Dermis microvascular lymphatic vessel endothelial cell (primary cell): ENCODE measurements around the gene RMI2. TPM values are rescaled to one million over a fixed set of nuclear protein-coding genes. Genes with fewer than 3 reads are reported as not detected.
"Not testable (repeated sequence)": the region's sequence is repeated elsewhere in the genome, so short reads cannot be mapped to it uniquely, and the experiment has no call there.

Experiments used
- DNase-seq, 2 donors: peaks; one replicate each; pipeline versions ENCODE4 v3.0.0 to v3.0.0-alpha.2; 2010; ENCODE audit warnings: low read depth in 2 of 2
- total RNA-seq: library from RNA; depleted of rRNA; stranded (reverse); fragments of >200 nt; gene quantifications from 2 replicates; pipeline ENCODE4 v1.2.1, GENCODE V29; 2014

RMI2 gene
- total RNA-seq = 3.7 and 6.7 TPM in 2 replicates

DNA sequence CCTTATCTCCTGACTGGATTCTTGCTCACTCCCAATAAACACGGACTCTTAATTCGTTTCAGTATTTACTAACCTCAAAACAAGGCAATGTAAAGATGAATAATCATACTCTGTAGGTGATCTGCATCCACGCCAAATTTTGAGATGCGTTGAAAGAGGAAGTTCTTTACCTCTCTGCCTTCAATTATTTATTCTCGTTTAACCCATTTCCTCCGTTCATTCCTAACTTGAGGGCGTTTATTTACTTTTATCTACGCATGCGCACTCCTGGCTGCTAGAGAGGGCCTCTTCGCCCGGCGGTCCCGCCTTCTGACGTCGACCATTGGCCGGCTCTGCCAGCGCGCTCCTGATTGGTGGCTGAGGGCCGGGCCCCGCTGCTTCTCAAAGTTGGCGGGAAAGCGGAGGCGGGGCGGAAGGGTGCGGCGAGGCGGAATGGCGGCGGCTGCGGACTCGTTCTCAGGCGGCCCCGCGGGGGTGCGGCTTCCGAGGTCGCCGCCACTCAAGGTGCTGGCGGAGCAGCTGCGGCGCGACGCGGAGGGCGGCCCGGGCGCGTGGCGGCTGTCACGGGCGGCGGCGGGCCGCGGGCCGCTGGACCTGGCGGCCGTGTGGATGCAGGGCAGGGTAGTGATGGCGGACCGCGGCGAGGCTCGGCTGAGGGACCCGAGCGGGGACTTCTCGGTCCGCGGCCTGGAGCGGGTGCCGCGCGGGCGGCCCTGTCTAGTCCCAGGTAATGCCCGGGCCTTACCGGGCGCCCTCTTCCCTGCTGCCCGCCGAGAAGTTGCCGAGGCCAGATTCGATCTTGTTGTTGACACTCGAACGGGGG is at the start of gene RMI2:
RMI2 (plus strand) TSS at position 420 of the 823 bp plus-strand sequence; CDS start at position 433, 13 bp downstream.
- DNase-seq = peak; percentile 83 to 95

DNA sequence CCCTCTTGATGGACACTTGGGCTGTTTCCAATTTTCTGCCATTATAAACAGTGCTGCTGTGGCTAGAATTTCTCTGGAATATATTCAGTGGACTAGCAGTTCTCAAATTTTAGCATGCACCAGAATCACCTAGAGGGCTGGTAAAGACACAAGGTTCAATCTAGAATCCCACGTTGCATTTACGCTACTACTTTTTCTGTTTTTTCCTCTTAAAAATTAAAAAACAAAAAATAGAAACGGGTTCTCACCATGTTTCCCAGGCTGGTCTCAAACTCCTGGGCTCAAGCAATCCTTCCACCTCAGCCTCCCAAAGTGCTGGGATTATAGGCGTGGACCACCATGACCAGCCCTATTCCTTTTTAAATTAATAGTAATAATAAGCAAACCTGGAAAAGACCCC is 49.6 kb upstream of the RMI2 start:
- DNase-seq = no peak

DNA sequence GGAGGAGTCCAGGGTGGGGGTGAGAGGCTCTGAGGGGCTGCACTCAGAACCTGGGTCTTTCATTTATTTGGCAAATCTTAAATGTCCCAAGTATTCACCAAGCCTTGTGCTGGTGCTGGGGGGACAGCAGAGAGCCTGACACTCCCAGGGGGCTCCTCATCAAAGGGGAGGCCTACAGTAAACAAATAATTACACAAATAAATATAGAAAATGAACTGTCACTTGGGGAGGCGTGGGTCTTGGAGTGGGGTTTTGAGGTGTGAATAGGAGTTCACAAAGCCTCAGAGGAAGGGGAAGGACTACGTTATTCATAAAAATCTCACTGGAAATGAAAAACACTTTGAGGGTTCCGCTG is 48.9 kb upstream of the RMI2 start:
- DNase-seq = no peak

DNA sequence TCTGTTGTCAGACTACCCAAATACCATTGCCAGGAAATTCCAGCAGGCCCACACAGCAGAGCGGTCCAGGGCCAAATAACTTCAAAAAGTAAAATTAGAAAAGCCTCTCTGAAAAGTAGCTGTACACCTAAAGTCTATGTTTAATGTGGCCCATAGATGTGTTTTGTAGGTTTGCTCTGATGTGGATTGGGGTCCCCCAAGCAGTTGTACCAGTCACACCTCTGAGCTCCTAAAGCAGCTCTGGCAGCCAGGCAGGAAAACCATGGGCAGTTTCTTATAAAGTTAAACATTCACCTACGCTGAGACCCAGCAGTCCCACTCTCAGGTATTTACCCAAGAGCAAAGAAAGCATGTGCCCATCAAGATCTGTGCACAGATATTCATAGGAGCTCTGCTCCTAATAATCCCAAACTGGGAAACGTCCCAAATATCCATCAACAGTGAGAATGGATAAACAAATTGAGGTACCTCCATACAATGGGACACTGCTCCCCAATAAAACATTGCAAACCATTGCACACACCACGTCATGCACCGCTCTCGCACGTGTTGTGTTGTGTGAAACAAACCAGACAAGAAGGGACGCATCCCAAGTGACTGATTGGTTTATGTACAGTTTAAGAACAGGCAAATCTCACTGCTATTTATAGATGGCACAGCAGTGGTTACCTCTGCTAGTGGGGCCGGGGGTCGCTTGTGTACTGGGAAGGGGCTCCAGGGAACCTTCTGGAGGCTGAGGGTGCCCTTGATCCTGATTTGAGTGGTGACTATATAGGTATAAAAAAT is 48.4 kb upstream of the RMI2 start:
- DNase-seq = no peak

DNA sequence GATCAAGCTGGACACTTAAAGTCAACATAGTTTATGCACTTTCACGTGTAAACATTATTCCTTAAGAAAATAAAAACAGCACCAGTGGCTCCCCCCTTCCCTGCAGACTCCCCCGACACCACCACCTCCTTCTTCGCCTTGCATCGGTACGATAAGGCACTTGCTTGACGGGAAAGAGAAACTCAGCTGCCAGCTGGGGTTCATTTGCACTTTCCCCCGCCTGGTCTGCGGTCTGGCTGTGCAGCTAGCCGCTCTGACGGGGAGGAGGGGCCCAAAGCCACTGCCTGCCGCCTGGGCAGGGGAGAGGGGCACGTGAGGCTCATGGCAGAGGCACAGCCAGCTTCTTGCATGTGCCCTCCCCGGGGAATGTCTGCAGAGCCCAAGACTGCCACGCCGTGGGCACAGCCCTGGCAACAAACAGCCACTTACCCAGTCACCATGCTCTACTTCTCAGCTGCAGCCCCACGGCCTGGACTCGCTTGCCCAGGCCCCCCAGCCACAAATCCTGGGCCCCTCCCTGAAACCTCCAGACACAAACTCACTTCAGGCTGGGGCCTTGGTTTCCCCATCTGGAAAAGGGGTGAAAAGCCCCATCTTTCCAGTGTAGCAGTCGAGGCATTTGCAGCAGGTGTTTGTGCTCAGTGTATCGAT is 47.6 kb upstream of the RMI2 start:
- no peak for DNase-seq

DNA sequence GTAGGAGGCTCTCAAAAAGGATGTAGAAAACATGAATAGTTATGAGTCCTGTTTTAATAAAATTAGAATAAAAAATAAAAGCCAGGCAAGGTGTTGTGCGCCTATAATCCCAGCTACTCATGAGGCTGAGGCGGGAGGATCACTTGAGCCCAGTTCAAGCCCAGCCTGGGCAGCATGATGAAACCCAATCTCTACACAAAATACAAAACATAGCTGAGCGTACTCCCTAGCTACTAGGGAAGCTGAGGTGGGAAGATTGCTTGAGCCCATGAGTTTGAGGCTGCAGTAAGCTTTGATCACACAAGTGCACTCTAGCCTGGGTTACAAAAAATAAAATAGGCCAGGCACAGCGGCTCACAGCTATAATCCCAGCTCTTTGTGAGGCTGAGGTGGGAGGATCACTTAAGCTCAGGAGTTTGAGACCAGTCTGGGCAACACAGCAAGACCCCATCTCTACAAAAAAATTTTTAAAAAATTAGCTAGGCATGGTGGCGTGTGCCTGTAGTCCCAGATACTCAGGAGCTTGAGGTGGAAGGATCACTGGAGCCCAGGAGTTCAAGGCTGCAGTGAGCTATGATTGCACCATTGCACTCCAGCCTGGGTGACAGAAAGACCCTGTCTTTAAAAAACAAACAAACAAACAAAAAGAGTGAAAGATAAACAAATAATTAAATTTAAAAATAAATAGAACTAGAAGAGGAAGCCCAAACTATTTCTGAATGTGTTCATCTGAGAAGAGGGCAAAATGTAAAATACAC is 46.9 kb upstream of the RMI2 start:
- DNase-seq = no peak

DNA sequence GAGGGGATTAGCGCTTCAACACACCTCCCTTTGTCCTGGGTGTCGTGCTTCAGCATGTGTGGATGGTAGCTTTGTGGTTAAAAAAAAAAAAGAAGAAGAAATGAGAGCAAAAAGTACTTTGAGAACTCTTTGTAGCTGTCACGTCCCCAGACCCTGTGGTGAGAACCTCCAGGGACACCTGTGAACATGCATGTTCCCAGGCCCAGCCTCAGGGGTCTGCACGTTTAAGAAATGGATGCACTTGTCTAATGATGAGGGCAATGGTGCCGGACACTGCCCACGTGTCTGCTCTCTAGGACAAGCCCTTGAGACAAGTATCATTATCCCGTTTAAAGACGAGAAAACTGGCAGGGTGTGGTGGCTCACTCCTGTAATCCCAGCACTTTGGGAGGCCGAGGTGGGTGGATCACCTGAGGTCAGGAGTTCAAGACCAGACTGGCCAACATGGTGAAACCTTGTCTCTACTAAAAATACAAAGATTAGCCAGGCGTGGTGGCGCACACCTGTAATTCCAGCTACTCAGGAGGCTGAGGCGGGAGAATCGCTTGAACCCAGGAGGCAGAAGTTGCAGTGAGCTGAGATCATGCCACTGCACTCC is 46.2 kb upstream of the RMI2 start:
- DNase-seq = not testable (repeated sequence)

DNA sequence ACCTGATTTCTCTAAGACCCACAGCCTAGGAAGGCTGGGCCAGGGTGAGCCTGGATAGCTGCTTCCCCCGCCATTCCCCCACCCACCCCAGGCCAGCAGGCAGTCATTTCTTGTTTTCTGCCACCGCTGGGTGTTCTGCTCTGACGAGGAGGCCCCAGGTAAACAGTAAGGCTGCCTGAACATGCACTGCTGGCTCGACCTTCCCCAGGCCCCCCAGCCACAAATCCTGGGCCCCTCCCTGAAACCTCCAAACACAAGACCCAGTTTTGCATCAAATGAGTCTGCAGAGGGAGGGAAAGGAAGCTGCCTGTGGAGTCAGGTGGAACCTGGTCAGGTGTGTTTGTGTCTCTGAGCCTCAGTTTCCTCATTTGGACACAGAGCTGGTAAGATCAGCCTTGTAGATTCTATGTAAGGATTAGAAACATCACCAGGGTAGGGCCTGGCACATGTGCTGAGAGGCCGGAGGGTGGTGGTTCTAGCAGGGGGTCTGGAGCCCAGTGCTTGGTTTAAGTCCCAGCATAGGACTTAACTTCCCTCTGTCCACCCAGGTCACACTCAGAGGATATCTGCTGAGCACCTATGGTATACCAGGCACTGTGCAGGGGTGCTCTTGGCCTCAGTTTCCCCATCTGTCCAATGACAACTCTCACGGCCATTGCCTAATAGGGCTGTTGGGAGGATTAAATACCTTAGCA is 45.2 kb upstream of the RMI2 start:
- DNase-seq = no peak

DNA sequence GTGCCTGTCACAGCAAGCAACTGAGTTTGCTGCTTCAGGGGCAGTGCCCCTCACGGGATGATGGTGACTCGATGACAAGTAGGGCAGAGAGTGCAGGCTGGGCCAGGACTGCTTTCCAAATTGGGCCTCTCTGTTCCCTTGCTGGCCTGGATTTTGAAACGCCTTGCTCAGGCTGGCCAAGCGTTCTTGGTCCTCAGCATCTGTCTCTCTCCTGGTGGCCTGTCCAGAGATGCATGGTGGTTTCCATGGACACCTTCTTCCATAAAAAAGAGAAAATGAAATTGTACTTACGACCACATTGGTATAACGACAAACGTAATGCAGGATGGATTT is 44.7 kb upstream of the RMI2 start:
- DNase-seq = no peak

DNA sequence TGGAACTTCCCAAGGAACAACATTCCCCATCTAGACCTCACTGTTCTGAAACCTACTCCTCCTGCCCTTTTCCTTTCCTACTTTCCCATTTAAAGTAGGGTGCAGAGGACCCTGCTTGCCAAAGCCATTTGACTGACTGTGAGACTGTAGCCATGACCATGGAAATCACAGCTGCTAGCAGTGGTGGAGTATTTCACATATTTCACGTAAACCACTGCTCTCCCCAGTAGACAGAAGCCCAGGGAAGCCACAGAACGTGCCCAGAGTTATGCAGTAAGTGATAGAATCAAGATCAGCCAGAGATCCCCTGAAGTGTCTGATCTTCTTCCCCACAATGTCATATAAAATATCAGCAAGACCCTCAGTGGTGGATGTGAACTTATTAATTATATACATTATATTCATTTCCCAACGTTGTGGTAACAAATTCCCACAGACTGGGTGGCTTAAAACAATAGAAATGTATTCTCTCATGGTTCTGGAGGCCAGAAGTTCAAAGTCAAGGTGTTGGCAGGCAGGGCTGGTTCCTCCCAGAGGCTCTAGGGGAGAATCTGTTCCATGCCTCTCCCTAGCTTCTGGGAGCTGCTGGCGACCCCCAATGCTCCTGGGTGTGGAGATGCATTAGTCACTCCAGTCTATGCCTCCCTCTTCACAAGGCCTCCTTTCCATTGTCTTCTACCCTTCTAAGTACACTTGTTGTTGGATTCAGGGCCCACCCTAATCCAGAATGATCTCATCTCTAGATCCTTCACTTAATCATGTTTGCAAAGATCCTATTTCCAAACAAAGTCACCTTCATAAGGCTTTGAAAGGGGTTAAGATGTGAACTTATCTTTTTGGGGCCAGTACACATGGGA is 43.4 kb upstream of the RMI2 start:
- no peak for DNase-seq

DNA sequence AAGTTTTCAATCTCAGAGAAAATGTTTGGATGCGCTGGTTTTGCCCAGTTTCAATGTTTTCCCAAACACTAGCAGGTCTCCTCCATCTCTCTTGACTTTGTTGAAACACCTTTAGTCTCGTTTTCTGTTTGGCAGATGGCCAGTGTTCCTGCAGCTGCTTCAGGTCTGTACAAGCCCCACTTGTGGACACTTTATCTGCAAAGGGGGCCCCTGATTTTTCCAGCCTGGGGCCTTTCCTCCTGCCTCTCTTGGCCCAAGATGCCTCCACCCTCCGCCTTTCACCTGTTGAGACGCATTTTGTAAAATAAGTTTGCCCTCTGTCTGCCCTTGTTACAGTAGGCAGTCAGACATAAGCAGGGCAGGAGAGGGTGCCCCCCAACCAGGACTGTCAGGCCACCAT is 42.3 kb upstream of the RMI2 start:
- no peak for DNase-seq

DNA sequence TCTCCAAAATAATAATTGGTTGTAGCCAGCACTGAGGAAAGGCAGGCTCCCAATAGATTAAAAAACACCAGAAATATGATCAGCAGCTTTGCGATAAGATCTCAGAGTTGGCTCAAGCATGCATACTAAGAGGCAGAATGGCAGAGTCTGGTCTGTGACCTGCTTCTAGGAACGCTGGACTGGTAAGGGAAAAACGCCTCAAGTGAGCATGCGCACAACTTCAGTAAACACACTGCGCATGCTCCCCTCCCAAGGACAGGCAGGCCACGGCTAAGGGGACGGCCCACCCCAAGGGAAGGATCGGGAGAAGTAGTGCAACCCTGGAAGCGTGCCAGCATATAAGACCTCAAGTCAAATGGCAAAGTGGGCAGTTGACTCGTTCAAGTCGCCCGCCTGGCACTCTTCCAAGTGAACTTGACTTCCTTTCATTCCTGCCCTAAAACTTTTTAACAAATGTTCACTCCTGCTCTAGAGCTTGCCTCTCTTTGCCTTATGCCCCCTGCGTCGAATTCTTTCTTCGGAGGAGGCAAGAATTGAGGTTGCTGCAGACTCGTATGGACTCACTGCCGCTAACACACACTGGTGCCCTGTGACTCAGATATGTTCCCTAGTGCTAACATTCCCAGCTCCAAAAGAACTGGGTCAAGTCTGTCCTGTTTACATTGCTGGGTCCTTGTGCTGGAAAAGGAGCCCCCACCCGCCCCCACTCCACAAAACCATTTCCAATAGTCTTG is 41.7 kb upstream of the RMI2 start:
- no peak for DNase-seq

DNA sequence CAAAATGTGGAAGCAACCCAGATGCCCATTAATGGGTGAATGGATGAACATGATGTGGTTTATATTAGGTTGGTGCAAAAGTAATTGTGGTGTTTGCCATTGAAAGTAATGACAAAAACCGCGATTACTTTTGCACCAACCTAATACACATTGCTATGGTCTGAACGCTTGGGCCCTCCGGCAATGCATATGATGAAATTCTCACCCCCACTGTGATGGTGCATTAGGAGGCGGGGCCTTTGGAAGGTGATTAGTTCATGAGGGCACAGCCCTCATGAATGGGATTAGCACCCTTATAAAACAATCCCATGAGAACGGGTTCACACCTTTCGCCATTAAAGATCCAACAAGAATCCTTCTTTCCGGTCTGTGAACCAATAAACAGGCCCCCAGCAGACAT is 38.9 kb upstream of the RMI2 start:
- no peak for DNase-seq

DNA sequence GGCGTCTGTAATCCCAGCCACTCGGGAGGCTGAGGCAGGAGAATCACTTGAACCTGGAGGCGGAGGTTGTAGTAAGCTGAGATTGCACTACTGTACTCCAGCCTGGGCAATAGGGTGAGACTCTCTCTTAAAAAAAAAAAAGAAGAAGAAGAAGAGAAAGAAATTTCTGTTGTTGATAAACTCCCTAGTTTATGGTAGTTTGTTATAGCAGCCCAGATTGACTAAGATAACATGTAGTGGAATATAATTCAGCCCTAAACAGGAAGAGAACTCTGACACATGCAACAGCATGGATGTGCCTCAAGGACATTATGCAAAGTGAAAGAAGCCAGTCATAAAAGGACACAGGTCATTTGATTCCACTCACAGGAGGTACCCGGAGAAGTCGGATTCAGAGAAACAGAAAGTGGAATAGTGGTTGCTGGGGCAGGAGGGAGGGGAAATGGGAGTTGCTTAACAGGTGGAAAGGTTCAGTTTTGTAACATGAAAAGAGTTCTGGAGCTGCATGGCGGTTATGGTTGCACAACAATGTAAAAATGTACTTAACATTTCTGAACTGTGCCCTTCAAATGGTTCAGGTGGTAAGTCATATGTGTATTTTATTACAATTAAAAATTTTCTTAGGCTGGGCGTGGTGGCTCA is 38.1 kb upstream of the RMI2 start:
- no peak for DNase-seq

DNA sequence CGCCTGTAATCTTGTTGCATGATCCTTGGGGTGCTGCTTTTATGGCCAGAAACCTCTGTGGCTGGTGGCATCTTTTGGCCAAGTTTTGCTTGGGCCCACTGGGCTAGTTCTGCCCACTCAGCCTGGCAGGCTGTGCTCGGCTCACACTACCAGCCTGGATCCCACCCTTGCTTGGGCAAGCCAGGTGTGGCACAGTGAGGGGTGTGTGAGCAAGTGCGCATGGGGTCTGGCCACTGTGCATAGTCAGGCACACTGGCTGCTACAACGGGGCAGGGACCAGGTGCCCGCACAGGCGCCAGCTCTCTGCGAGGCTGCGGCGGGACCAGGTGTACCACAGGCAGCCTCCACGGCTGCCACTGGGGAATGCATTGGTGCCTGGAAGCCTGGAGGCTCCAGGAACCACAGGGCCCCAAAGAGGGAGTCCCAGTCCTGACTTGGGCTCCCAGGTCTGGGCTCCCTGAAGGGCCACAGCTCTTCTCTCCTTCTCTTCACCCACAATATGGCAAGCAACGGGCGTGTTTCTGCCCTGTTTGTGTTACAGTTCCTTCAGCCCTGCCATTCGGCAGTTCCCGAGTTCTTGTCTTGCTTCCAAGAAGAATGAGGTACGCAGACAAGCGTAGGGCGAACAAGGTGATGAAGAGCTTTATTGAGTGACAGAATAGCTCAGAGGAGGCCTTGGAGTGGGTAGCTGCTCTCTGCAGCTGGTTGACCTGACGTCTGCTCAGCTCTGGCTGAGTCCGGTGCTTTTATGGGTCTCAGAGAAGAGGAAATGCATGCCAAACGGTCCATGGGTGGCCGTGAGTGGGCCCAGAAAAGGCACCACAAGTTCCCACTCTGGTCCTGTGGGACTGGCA is 37.4 kb upstream of the RMI2 start:
- DNase-seq = no peak

DNA sequence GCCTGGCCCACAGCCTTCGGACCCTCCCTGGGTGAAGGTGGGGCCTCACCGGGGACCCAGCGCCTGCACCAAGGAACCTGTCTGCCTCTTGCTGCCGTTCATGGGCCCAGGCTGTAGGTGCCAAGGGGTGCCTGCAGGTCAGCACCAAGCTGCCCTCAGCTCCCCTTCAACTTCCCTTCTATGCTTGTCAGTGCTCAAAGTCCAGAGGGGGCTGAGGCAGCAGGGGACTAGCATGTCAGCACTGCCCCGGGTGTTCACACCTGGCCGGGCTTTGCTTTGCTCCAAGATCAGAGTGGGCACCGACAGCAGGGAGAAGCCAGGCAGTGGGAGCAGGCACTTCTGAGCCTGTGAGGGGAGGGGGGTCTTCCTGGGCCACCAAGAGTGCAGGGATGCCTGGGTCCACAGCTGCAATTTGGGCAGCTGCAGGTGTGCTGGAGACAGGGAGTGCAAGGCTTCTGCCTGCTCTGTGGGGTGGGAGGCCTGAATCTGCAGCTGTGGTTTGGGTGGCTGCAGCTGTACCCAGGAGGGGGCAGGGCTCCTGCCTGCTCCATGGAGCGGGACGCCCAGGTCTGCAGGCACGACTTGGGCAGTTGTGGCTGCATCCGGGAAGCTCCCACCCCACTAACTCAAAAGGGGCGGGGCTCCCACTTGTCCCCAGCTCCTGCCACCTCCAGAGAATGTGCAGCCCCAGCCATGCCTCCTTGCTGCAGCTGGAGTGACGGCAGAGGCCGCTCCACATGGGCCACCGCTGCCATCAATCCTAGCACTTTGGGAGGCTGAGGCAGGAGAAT is 36.6 kb upstream of the RMI2 start:
- no peak for DNase-seq
